GM18907 (cell line): Measurements from ENCODE around the gene CNOT10.
"Not testable (repeated sequence)": the region's sequence is repeated elsewhere in the genome, so short reads cannot be mapped to it uniquely, and the experiment has no call there.

Experiments
- ATAC-seq: cut with Tn5 transposase; IDR thresholded peaks from one replicate; pipeline ENCODE4 v1.9.1; 2021; ENCODE audit warnings: mild to moderate bottlenecking, moderate library complexity; ENCODE audit not compliant: unreplicated experiment

Gene CNOT10, protein sequence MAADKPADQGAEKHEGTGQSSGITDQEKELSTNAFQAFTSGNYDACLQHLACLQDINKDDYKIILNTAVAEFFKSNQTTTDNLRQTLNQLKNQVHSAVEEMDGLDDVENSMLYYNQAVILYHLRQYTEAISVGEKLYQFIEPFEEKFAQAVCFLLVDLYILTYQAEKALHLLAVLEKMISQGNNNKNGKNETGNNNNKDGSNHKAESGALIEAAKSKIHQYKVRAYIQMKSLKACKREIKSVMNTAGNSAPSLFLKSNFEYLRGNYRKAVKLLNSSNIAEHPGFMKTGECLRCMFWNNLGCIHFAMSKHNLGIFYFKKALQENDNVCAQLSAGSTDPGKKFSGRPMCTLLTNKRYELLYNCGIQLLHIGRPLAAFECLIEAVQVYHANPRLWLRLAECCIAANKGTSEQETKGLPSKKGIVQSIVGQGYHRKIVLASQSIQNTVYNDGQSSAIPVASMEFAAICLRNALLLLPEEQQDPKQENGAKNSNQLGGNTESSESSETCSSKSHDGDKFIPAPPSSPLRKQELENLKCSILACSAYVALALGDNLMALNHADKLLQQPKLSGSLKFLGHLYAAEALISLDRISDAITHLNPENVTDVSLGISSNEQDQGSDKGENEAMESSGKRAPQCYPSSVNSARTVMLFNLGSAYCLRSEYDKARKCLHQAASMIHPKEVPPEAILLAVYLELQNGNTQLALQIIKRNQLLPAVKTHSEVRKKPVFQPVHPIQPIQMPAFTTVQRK

DNA sequence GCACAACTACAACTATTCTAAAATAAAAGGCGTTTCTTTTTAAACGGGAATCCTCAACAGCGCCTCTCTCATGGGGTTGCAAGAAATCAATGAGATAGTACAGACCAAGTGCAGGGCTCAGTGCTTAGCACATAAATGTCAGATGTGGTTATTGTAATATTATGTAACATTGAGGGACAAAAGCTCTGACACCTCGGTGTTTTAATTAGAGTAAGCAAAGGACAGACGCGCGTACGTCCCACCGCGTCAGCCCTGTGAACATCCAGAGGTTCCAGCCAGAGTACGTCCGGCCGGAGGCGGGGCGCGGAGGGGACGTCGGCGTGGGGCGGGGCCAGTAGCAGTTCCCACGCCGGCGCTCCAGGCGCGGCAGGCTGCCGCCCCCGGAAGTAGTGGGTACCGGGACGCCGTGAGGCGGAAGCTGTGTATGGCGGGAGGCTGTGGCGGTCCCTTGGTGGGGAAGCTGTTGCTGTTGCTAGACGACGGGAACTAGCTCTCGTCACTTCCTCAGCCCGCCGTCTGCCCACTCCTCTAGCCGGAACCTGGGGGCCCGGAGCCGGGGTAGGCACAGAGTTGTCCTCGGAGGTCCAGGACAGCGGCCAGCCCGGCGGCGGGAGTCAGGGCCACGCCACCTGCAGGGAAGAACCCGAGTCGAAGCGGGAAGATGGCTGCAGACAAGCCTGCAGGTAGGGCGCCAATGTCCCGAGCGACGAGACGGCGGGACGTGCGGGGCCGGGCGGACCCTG, at the start of gene CNOT10:
TSS of gene CNOT10 (plus strand) at position 389 of the 743 bp plus-strand sequence. CDS start at position 662, 273 bp downstream.
- peak; percentile 98 for ATAC-seq

DNA sequence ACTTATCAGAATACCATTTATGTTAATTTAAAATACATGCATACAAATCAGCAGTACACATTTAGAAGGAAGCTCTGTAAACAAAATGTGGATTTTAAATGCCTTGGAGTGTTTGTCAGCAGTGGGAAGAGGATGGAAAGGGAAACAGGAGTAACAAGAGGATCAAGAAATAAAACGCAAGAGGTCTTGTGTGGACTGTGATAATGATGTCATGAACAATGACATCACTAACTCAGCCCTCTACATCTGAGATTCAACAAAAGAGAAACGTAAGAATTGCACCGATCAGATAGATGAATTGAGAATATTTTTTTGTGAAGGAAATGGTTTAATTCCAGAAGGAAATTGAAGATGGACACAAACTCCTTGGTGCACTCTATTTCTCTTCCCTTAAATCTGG, 44.0 kb upstream of the CNOT10 start:
- ATAC-seq = no peak

DNA sequence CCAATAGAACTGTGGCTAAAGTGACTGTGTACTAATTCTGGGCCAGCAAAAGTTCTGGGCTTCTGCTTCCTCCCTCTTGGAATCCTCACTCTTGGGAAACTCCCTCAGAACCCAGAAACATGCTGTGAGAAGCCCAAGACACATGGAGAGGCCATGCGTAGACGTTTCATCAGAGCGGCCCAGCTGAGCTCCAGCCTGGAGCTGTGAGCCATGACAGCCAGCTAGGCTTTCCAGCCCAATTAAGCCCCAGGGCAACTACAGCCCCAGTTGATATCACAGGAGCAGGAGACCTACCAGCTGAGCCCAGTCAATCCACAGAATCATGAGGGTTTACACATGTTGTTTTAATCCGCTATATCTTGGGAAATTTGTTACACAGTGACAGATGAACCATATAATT, 43.6 kb upstream of the CNOT10 start:
- no peak for ATAC-seq

DNA sequence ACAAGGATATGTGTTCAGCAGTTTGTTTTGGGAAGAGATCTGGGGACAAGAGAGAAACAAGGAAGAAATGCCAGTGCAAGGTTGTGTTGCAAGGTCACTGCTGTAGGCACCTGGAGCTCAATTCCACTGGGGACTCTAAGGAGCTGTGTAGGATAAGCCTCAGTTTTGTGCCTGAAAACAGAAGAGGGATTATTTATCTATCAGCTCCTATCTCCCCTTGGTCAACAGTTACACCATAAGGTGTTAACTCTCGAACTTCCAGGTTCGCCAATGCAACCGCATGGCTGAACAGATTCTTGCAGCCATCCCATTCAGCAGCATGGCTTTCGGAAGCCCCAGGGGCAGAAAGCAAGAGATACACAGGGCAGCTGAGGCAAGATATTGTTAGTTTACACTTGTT, 41.6 kb upstream of the CNOT10 start:
- ATAC-seq = no peak

DNA sequence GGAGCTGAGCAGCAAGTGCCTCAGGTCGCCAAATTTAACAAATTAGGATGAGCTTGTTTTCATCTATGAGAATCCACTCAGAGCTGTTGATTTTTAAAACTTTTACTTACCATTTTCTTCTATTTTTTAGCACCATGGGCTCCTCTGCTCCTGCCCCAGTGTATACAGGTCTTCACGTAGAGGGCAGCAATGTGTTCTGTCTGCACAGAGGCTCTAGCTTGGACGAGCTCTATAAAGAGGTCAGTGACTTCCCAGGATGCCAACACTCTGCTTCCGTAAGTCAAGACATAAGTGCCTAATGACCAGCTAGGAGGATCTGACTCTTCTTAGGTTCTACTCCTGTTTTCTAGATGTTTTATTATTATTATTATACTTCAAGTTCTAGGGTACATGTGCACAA, 41.2 kb upstream of the CNOT10 start:
- no peak for ATAC-seq

DNA sequence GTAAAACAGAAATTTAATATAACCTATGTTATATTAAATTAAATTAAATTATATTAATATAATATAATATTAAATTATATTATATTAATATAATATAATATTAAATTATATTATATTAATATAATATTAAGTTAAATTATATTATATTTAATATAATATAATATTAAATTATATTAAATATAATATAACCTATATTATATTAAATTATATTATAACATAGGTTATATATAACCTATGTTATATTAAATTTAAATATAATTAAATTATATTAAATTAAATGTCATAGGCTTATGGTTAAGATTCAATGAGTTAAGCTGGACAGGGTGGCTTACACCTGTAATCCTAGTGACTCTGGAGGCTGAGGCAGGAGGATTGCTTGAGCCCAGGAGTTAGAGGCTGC, 40.6 kb upstream of the CNOT10 start:
- no peak for ATAC-seq

DNA sequence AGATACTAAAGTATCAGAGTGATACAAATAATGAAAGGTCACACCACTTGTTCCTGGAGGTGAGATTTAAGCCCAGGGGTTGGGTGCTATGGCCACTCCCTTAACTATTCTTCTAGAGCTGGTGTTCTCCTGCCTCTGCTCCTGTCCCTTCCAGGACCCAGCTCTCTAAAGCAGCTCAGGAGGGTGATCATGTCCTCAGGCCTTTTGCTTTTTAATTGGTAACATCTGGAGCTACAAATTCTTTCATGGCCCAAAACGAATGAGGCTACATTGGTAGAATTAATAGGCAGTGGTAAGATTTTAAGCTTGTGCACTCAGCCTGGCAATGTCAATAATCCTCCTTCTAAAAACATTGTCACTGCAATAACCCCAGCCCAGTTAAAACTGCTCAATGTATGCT, 38.2 kb upstream of the CNOT10 start:
- no peak for ATAC-seq

DNA sequence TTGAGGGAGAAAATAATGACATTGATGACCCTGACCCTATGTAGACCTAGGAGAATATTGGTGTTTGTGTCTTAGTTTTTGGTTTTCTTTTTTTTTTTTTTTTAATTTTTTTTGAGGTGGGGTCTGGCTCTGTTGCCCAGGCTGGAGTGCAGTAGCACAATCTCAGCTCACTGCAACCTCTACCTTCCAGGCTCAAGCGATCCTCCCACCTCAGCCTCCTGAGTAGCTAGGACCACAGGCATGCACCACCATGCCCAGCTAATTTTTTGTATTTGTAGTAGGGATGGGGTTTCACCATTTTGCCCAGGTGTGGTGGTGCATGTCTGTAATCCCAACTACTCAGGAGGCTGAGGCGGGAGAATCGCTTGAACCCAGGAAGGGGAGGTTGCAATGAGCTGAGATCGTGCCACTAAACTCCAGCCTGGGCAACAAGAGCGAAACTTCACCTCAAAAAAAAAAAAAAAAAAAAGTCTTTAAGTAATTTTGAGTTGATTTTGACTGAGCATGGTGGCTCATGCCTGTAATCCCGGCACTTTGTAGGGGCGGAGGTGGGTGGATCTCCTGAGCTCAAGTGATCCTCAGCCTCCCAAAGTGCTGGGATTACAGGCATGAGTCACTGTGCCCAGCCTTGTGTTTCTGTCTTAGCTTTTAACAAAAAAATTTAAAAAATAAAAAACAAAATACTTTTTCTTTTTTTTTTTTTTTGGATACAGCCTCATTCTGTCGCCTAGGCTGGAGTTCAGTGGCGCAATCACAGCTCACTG, 32.5 kb upstream of the CNOT10 start:
- ATAC-seq = not testable (repeated sequence)

DNA sequence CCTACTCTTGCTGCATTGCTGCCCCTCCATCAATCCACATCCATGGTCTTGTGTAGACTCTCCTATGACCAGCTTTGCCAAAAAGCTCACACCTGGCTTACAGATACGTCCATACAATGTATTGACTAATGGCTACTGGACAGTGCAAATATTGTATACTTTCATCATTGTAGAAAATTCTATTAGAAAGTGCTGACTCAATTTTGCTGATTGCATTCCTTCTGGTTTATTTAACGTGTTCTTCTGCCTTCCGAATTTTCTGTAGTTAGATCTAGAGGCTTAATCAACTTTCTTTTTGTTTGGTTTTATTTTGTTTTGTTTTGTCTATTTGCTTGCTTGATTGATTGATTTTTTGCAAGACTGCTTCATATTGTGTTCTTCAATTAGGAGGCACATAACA, 29.8 kb upstream of the CNOT10 start:
- no peak for ATAC-seq

DNA sequence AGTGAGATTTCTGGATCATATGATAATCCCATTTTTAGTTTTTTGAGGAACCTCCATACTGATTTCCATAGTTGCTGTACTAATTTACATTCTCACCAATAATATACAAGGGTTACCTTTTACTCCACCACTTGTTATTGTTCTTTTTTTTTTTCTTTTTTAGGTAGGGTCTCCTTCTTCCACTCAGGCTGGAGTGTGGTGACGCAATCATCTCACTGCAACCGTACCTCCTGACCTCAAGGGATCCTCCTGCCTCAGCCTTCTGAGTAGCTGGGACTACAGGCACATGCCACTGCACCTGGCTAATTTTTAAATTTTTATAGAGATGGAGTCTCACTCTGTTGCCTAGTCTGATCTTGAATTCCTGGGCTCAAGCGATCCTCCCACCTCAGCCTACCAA, 24.4 kb upstream of the CNOT10 start:
- no peak for ATAC-seq

DNA sequence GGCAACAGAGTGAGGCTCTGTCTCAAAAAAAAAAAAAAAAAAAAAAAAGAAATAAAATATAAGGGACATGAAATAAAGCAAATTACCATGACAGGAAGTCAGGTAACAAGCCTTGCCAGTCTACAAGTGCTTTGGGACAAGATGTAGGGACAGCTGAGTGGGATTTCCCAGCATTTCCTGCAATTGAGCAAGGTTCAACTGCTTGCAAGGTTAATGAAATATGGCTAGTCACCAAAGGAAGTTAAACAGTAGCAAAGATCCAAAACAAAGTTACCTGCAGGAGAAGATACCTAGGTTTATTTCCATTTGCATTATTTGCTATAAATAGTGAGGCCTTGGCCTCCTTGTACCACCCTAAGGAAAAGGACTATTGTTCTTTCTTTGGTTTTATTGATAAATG, 22.3 kb upstream of the CNOT10 start:
- ATAC-seq = no peak

DNA sequence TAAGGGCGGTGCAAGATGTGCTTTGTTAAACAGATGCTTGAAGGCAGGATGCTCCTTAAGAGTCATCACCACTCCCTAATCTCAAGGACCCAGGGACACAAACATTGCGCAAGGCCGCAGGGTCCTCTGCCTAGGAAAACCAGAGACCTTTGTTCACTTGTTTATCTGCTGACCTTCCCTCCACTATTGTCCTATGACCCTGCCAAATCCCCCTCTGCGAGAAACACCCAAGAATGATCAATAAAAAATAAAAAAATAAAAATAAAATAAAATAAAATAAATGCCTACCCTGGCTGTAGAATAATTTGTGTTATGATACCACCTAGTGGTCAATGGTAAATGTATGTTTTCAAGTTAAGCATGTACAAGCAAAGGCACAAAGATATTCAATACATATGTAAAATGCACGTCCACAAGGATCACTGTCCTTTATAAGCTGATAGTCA, 20.3 kb upstream of the CNOT10 start:
- peak; percentile 65 for ATAC-seq

DNA sequence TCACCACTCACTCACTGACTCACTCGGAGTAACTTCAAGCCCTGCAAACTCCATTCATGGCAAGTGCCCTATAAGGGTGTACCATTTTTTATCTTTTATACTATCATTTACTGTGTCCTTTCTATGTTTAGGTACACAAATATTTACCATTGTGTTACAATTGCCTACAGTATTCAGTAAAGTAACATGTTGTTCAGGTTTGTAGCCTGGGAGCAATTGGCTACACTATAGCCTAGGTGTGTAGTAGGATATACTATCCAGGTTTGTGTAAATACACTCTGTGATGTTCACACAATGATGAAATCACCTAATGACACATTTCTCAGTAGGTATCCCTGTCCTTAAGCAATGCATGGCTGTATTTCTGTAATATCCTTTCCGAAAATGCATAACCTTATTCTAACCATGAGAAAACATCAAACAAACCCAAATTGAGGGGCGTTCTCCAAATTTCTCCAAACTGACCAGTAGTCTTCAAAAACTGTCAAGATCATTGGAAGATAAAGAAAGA, 17.9 kb upstream of the CNOT10 start:
- ATAC-seq = no peak

DNA sequence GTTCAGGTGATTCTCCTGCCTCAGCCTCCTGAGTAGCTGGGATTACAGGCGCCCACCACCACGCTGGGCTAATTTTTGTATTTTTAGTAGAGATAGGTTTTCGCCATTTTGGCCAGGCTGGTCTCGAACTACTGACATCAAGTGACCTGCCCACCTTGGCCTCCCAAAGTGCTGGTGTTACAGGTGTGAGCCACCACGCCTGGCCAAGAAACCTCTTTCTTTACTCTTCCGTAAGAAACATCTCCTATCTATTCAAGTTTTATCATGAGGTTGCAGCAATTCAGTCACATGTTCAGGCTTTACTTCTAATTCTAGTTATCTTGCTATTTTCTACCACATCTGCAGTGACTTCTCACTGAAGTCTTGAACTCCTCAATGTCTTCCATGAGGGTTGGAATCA, 15.8 kb upstream of the CNOT10 start:
- not testable (repeated sequence) for ATAC-seq

DNA sequence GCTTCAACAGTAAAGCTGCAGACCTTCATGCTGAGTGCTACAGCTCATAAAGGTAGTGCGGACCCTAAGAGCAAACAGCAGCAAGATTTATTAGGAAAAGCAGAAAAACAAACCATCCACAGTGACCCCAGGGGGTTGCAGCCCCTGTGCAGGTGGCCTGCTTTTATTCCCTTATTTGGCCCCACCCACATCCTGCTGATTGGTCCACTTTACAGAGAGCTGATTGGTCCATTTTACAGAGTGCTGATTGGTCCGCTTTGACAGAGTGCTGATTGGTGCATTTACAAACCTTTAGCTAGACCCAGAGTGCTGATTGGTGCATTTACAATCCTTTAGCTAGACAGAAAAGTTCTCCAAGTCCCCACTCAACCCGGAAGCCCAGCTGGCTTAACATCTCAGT, 11.3 kb upstream of the CNOT10 start:
- not testable (repeated sequence) for ATAC-seq

DNA sequence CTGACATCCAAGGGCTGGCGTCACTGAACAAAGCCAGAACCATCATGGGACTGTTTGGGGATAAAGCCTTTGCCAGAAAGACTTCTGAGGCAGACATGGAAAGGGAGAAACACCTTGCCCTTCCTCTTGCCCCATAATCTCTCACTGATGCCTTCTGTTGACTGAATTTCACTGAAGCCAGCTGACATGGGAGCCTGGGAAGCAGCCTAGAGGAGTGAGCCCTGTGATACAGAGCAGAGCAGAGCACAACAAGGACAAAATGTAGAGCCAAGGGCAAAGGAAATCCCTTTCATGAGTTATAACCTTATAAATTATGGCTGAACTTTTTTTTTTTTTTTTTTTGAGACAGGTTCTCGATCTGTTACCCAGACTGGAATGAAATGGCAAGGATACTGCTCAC, 9.8 kb upstream of the CNOT10 start:
- no peak for ATAC-seq

DNA sequence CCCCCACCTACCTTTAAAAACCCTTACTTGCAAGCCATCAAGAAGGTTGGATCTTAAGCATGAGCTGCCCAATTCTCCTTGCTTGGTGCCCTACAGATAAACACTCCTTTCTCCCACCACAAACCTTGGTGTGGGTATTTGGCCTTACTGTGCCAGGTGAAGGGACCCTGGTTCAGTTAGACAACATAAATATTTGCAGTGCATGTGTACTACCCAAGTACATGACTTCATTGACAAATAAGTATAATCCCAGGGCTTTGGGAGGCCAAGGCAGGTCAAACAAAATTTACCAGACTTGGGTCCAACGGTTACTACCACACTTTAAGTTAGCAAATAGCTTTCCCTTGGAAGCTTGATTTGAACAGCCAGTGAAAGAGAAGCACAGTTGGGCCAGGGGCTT, 9.3 kb upstream of the CNOT10 start:
- no peak for ATAC-seq

DNA sequence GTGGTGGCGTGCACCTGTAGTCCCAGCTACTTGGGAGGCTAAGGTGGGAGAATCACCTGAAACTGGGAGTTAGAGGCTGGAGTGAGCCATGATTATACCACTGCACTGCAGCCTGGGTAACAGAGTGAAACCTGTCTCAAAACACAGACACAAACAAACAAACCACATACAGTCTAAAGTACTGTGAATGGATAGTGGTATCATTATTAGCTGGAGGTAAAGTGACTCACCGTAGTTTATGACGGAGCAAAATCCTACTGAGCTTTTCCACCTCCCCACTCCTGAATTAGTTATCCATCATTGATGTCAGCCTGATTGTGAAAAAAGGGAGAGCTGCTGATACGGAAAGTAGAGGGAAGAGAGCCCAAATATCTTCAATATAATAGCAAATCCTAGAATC, 3.2 kb upstream of the CNOT10 start:
- no peak for ATAC-seq

DNA sequence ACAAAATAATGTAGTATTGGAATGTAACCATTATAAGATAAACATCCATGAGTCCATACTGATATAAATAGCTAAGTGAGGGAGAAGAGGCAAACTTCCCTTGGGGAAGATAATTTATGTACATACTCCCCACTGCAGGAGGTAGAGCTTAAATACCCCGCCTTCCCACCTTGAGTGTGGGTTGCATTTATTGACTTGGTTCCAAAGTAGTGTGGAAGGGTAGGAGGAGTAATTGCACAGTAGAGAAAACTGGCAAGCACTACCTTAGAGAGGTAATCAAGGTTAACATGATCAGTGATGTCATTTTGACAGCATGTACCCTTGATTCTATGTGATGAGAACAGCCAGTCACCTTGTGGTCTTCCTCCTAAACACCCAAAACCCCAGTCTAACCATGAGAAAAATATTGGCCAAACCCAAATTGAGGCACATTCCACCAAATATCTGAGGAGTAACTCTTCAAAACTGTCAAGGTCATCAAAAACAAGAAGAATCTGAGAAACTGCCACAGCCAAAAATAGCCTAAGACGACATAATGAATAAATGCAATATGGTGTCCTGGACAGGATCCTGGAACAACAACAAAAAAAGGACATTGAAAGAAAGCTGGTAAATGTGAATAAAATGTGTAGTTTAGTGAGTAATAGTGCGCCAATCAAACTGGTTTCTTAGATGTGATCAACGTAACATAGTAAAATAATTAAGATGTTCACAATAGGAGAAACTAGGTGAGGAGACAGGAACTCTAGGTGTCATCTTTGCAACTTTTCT, 774 bp upstream of the CNOT10 start:
- ATAC-seq = no peak
